NAMALWA (cell line): ENCODE results near the gene ITPRID1.
"Not testable (repeated sequence)": the region's sequence is repeated elsewhere in the genome, so short reads cannot be mapped to it uniquely, and the experiment has no call there.

Experiments used
- DNase-seq: peaks from one replicate; pipeline ENCODE4 v3.0.0-alpha.2; 2015; ENCODE audit warnings: low spot score

ITPRID1 gene

DNA sequence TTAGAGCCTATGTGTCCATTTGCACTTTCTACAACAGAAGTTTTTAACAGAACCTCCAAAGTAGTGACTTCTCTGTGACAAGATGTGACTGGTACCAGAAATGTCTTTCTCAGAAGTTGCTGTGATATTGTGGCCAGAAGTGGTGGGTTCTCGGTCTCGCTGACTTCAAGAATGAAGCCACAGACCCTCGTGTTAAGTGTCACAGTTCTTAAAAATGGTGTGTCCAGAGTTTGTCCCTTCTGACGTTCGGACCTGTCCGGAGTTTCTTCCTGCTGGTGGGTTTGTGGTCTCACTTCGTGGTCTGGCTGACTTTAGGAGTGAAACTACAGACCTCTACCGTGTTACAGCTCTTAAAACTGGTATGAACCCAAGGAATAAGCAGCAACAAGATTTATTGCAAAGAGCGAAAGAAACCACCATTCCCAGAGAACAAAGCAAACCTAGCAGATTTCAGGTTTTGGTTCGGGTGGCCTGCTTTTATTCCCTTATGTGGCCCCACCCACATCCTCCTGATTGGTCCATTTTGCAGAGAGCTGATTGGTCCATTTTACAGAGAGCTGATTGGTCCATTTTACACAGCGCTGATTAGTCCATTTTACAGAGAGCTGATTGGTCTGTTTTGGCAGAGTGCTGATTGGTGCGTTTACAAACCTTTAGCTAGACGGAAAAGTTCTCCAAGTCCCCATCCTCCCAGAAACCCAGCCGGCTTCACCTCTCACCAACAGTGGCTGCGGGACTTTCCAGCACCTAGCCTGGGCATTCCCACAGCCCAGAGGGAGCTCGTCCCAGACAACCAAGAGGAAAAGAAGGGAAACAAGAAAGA lies 3.0 kb downstream of the ITPRID1 start:
- DNase-seq = peak; percentile 20

- no peak for DNase-seq
Measured at GRCh38 chr7:31517513-31517912, 3.6 kb downstream of the ITPRID1 start.

DNA sequence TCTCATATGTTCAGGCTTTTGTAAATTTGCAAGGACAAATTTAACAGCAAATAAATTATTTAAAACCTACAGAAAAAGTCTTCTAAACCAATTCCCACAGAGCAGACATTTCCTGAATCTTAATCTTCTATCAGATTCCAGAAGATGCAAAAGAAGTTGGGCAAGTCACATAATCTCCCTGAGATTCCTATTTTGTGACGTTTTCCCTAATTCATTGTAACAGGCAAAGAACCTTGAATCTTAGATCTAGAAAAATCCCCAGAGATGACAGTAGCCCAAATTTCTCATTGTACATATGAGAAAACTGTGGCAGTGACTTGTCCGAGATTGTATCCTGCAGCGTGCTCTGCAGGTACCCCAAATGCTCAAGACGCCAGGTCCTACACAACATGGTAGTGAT lies 4.9 kb downstream of the ITPRID1 start:
- DNase-seq = no peak

- DNase-seq = no peak
Measured at GRCh38 chr7:31521336-31522010, 7.6 kb downstream of the ITPRID1 start.

- DNase-seq = no peak
Measured at GRCh38 chr7:31526864-31527263, 13.0 kb downstream of the ITPRID1 start.

- DNase-seq = no peak
Measured at GRCh38 chr7:31529103-31529502, 15.2 kb downstream of the ITPRID1 start.

DNA sequence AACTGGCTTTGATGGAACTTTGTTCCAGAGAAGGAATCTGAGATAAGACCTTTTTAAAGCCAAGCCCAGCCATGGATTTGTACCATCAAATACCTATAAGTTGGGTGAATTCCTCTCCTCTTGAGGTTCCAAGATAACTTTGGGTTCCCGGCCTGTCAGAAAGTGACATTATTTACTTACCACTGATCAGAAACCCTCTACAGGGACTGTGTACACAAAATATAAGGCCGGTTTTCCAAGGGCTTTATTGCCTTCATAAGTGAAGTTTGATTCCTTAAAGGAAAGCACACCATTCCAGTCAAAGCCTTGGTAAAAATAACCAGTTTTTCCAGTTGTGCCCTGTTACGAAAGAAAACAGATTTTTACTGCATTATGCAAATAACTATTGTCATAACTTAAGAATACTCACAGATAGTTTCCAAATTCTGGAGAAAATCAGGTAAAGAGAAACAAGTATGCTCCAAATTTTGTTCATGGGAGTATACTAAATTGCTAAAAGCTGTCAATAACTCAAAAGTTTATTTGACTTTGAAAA lies 26.8 kb downstream of the ITPRID1 start:
- DNase-seq = not testable (repeated sequence)

GRCh38 chr7:31545549-31545948 lies 31.7 kb downstream of the ITPRID1 start:
- no peak for DNase-seq

GRCh38 chr7:31549611-31550010 lies 35.7 kb downstream of the ITPRID1 start:
- DNase-seq = no peak

- DNase-seq = no peak
Measured at GRCh38 chr7:31550432-31550831, 36.5 kb downstream of the ITPRID1 start.

GRCh38 chr7:31553661-31554081 lies 39.8 kb downstream of the ITPRID1 start:
- DNase-seq = no peak

GRCh38 chr7:31562002-31562401 lies 48.1 kb downstream of the ITPRID1 start:
- DNase-seq = no peak

DNA sequence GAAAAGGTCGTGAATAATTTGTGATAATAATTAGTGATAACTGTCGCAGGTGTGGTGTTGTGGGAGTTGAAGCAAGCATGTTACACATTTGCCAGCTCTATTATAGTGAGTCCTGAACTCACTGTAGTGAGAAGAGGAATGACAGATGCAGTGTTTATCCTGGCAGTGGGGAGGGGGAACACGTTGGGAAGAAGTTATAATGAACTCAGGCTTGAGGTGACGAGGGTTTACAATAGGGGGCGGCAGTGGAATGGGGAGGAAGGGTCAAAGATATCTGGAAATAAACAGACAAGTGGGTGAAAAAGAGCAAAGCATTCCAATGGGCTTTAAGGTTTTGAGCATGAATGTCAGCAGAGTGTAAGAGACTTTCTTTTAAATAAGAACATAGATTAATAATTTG lies 49.6 kb downstream of the ITPRID1 start:
- DNase-seq = no peak

GRCh38 chr7:31563951-31564350 lies 50.1 kb downstream of the ITPRID1 start:
- no peak for DNase-seq

DNA sequence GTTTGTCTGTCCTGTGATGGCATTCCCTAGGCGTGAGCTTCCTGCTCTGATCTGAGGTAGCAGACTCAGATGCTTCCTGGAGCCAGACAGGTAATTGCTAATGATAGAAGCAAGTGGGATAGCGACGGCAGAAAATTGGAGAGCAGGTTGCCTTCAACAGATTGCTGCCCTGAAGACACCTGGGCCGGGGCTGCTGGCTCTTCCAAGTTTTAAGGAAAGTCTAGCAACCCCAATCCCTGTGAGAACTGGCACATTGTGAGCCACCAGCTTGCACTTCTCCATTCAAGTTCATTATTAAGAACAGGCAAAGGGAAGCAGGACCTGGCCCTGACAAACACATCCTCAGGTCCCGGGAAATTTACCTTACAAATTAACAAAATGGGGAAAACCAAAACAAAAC lies 50.8 kb downstream of the ITPRID1 start:
- no peak for DNase-seq

DNA sequence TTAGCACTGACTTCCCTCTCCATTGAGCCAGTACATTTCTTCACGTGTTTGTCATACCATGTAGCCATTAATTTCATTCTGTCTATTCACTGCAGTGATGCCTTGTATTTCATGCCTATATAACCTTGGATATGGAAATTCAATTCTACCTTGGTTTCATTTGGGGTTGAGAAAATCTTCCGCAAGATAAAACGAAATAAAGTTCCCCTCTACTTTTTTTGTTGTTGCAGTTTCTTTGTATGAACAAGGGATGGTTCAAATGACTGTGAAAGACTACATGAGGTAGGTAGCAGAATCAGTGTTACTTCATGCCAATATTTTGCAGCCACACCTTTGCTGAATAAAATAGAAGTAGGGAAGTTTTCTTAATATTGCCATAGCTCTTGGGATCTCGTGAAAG lies 55.6 kb downstream of the ITPRID1 start:
- DNase-seq = no peak

DNA sequence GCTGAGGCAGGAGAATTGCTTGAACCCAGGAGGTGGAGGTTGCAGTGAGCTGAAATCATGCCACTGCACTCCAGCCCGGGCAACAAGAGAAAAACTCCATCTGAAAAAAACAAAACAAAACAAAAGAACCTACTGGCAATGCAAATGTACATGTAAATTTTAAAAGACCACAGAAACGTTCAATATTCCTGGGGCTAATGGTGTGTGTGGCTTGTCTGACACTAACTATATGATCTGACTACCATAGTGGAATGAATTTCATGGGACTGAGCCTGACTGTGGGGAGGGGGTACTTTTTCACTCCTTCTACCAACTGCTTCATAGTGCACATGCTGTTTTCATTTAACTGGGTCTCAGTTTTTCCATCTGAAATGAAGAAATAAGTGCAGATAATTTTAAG lies 69.6 kb downstream of the ITPRID1 start:
- DNase-seq = no peak

DNA sequence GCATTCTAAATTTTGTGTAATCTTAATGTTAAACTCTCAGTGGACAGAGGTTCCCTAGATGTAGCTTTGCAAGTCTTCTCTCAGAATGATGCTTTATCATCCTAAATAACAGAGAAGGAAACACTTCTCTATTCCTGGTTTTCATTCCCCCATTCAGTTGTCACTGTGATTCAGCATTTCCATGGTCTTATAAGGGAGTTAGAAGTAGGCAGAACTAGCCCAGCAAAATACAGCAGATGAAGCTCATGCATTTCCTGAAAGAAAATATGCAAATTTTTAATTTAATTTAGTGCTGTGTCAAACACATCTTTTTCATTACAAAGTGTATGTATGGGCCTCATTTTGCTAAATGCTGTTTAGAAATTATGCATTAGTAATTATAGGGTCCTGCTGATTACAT lies 70.1 kb downstream of the ITPRID1 start:
- DNase-seq = no peak

DNA sequence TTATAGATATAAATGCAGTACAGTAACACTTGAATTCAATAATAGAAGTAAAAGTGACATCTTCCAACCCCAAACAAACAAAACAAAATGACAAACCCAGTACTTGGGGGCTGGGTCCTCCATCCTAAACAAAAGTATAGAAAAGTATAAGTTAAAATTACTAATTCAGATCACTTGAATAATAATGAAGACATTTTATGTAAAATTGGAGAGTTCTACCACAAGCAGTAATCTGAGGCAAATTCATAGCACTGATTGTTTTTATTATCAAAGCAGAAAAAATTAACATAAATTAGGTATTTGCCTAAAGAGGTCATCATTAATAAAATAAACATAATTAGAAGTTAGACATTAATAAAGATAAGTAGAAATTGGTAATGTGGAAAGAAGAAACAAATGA lies 81.5 kb downstream of the ITPRID1 start:
- no peak for DNase-seq

GRCh38 chr7:31602041-31602625 lies 88.2 kb downstream of the ITPRID1 start:
- no peak for DNase-seq

GRCh38 chr7:31603046-31603445 lies 89.2 kb downstream of the ITPRID1 start:
- DNase-seq = no peak

GRCh38 chr7:31613604-31614003 lies 99.7 kb downstream of the ITPRID1 start:
- DNase-seq = no peak

DNA sequence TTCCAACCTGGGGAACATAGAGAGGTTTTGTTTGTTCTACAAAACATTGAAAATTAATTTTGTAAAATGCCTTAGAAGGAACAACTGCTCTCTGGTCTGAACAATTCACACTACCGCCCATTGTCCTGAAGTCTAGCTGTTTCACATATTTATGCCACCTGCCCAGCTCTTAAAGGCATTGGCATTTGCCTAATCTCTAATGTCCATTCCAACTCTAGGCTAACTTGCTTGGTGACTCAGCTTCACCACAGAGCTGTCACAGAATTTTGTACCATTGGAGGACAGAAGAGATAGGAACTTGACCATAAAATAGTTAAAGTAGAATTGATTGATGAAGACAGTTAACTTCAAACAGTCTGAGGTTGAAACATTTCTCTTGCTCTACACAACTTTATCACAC lies 119.6 kb downstream of the ITPRID1 start:
- DNase-seq = no peak
